ENCODE results near the gene MYADML2. TPM values are rescaled to one million over a fixed set of nuclear protein-coding genes. Genes with fewer than 3 reads are reported as not detected.

Gene MYADML2
- total and polyA plus RNA-seq, 4 donors, result not detected

DNA sequence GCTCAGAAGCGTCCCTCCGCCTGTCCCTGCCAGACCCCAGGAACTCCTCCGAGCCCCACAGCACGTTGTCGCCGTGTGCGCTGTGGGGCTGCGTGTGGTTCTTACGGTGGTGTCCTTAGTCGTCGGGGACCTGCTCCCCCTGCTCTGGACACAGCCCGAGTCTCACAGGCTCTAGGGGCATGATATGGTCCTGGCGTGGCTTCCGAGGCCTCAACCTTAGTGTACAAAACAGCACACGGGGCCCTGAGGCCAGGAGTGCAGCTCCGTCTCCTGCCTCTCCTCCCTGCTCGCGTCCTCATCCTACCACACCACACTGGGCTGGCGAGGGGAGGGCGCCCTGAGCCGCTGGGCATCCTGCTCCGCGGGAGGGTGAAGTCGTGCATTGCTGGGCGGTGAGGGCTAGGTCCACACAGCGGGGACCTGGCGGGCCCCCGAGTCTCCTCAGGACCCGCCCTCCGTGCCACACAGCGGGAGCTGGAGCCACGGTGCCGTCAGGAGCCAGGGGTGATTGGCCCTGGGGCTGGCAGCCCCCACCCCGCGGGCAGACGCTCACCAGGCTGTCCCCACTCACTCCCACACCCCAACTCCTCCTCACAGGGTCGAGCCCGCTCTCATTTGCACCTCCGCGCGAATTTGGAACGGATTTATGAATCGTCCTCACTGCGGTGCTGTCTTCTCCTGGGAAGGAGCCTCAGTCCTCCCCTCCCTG is 18.3 kb downstream of the MYADML2 start:
- Histone ChIP-seq H3K4me3 (ENCODE audit: low read length in 2 of 2) (no peak overlapping the region), H3K27me3 (ENCODE audit: control insufficient read depth in 1 of 2, insufficient read depth in 2 of 2, low read length in 1 of 2) (no peaks in the 10 kb centered on the region), H3K4me1 (ENCODE audit: control insufficient read depth in 1 of 2, insufficient read depth in 2 of 2, low read length in 2 of 2) (no peaks in the 10 kb centered on the region), H3K27ac (ENCODE audit: low read depth in 1 of 2, low read length in 2 of 2) (no peak overlapping the region), H3K36me3 (ENCODE audit: control insufficient read depth in 1 of 2, insufficient read depth in 2 of 2, low read length in 1 of 2) (no peaks in the 10 kb centered on the region), H3K9me3 (ENCODE audit: control insufficient read depth, low read length) (no peaks in the 10 kb centered on the region)
- intact Hi-C loops (cut with DNase I), result no loop called here
- WGBS, 2 donors, result 43 to 45% methylated on average over 43 to 44 of the region's 44 CpGs
- DNase-seq (peak; percentile 45 to 77), ATAC-seq (ENCODE audit: low FRiP score) (no peak)

DNA sequence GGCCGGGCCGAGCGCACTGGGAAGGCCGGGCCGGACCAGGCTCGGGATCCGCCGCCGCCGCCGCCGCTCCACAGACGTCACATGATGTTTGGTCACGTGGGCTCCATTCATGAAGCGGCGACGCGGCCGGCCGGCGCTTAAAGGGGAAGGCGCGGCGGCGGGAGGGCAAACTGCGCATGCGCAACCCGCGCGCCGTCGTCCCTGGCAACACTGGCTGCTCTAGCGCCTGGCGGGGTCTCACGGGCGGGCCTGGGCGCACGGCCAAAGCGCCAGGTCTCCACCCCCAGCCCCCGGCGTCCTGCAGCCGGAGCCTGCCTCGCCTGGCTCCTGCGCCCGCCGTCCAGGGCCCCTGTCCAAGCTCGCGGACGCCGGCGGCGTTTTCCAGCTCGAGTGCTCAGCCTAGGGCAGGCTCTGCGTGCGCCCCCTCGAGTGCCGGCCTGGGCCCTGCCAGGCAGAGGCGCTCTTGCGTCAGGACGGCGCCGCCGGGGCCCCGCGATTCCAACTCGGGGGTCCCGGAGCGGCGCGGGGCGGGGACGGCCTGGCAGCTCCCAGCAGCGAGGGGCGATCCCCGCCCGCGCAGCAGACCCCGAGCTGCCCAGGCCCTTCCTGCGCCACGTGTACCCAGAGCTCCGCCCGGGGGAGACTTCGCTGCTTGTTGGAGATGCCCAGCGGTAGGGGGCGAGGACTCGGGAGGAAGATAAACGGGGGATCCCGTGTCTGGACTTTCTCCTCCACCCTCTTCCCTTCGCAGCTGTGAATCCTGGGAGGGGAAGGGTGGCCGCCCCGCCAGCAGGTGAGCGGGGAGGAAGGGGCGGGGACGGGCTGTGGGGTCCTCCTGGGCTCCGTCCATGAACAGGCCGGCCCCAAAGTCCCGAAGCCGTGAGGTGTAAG is 19.1 kb downstream of the MYADML2 start, which contains the start of gene MAFG:
TSS of gene MAFG (minus strand) at position 83 of the 891 bp plus-strand sequence. CDS start 4,550 bp downstream, outside the sequence.
- H3K4me1 ChIP-seq (ENCODE audit: control insufficient read depth in 1 of 2, insufficient read depth in 2 of 2, low read length in 2 of 2), result no peaks in the 10 kb centered on the region
- no peaks in the 10 kb centered on the region for H3K36me3 ChIP-seq (ENCODE audit: control insufficient read depth in 1 of 2, insufficient read depth in 2 of 2, low read length in 1 of 2)
- ATAC-seq (ENCODE audit: low FRiP score) (peak; percentile 79), DNase-seq (peak; percentile 95 to 98)
- intact Hi-C loops (cut with DNase I), result no loop called here
- 1% methylated on average over 78 to 98 of the region's 98 CpGs for WGBS, 2 donors
- no peaks in the 10 kb centered on the region for H3K9me3 ChIP-seq (ENCODE audit: control insufficient read depth, low read length)
- no peaks in the 10 kb centered on the region for H3K27me3 ChIP-seq (ENCODE audit: control insufficient read depth in 1 of 2, insufficient read depth in 2 of 2, low read length in 1 of 2)
- peak within 1 kb of the TSS; percentile 90 to 91 for H3K4me3 ChIP-seq (ENCODE audit: low read length in 2 of 2)
- peak within 1 kb of the TSS; percentile 14 to 53 for H3K27ac ChIP-seq (ENCODE audit: low read depth in 1 of 2, low read length in 2 of 2)

DNA sequence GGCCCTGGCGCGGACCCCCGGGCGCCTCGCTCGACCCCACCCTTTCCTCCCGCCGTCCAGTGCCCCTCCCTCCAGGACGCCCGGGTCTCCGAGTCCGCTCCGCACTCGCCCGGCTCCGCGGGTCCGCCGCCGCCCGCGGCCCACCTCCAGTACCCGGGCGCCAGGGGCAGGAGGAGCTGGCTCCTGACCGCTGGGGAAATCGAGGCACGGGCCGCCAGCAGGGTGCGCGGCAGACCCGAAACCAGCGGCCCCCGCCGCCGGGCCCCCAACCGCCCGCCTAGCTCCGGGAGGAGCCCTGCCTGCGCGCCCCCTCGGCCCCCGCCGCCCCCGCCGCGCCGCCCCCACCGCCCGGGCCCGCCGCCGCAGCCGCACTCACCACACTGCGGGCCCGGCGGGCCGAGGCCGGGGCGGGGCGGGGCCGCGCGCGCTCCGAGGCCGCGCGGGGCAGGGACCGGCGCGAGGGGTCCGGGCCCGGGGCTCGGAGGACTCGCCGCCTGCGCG is 19.8 kb downstream of the MYADML2 start:
- DNase-seq, result peak; percentile 53 to 82
- no peaks in the 10 kb centered on the region for H3K4me1 ChIP-seq (ENCODE audit: control insufficient read depth in 1 of 2, insufficient read depth in 2 of 2, low read length in 2 of 2)
- WGBS, 2 donors, result 0 to 1% methylated on average over 21 to 78 of the region's 78 CpGs
- peak overlapping the region; percentile 14 to 53 for H3K27ac ChIP-seq (ENCODE audit: low read depth in 1 of 2, low read length in 2 of 2)
- H3K36me3 ChIP-seq (ENCODE audit: control insufficient read depth in 1 of 2, insufficient read depth in 2 of 2, low read length in 1 of 2), result peaks cover 0 to 2% of the 10 kb centered on the region in 2 donors
- intact Hi-C loops (cut with DNase I), result no loop called here
- H3K27me3 ChIP-seq (ENCODE audit: control insufficient read depth in 1 of 2, insufficient read depth in 2 of 2, low read length in 1 of 2), result no peaks in the 10 kb centered on the region
- H3K9me3 ChIP-seq (ENCODE audit: control insufficient read depth, low read length), result no peaks in the 10 kb centered on the region
- ATAC-seq (ENCODE audit: low FRiP score), result no peak
- peak overlapping the region; percentile 90 to 91 for H3K4me3 ChIP-seq (ENCODE audit: low read length in 2 of 2)

DNA sequence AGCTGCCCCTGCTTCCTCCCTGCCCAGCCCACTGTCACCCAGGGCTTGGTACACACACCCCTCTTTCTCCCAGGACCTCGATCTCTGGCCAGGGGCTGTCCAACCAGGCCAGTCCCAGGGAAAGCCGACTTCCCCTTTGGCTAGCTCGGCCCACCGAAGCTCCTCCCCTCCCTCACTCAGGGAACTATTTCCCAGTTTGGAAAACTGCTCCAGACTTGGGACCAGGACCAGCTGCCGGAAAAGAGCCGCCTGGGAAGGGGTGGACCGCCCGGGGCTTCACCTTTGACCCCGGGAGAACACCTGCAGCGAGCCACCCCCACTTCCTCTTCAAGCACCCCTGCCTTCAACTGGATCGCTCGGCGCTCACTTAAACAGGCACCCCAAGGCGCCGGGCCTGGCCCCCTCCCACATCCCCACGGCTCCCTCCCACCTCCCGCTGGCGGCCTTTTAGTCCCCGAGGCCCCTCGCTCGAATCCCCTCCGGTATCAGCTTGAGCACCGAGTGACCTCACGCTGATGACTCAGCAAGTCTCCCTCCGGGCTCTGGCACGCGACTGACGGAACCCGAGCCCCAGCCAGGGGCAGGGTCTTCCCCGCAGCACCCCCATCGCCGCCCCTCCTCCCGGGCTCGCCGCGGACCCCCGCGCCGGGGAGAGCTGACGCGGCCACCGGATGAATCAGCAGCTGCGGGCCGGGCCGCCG is 20.4 kb downstream of the MYADML2 start:
- Histone ChIP-seq H3K27me3 (ENCODE audit: control insufficient read depth in 1 of 2, insufficient read depth in 2 of 2, low read length in 1 of 2) (no peaks in the 10 kb centered on the region), H3K4me3 (ENCODE audit: low read length in 2 of 2) (peak overlapping the region; percentile 90 to 91), H3K36me3 (ENCODE audit: control insufficient read depth in 1 of 2, insufficient read depth in 2 of 2, low read length in 1 of 2) (peaks cover 0 to 3% of the 10 kb centered on the region in 2 donors), H3K4me1 (ENCODE audit: control insufficient read depth in 1 of 2, insufficient read depth in 2 of 2, low read length in 2 of 2) (no peaks in the 10 kb centered on the region), H3K27ac (ENCODE audit: low read depth in 1 of 2, low read length in 2 of 2) (peak overlapping the region; percentile 11 to 14), H3K9me3 (ENCODE audit: control insufficient read depth, low read length) (no peaks in the 10 kb centered on the region)
- WGBS, 2 donors, result 0 to 1% methylated on average over 30 to 46 of the region's 46 CpGs
- DNase-seq (peak; percentile 90 to 91), ATAC-seq (ENCODE audit: low FRiP score) (peak; percentile 73)
- intact Hi-C loops (cut with DNase I), result no loop called here

DNA sequence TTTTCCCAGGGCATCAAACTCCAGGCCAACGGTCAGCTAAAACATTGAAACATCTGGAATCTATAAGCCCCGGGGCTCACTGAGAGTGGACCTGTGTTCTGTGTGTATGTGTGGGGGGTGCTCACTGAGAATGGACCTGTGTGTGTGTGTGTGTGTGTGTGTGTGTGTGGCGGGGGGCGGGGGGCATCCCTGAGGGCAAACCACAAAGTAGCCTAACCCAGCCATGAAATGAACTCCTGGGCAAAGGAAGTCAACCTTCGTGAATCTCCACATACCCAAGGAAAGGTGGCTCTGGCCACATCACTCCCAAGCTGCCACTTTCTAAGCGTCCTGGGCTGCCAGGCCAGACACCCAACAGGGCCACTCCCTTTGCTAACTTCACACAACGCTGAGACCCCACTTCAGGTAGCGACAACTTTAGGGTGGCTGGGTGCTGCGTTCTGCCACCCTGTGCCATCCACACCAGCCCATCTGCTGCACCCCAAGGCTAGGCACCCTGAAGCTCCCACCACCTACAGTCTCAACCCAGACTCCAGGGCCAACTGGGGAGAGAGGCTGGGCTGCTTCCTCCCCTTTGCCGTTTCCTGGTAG is 21.1 kb downstream of the MYADML2 start:
- DNase-seq (no peak), ATAC-seq (ENCODE audit: low FRiP score) (no peak)
- H3K9me3 ChIP-seq (ENCODE audit: control insufficient read depth, low read length), result no peaks in the 10 kb centered on the region
- H3K4me3 ChIP-seq (ENCODE audit: low read length in 2 of 2), result no peak overlapping the region
- intact Hi-C loops (cut with DNase I), result no loop called here
- H3K27ac ChIP-seq (ENCODE audit: low read depth in 1 of 2, low read length in 2 of 2), result peak overlapping the region in 1 of 2 donors; percentile 9
- no peaks in the 10 kb centered on the region for H3K4me1 ChIP-seq (ENCODE audit: control insufficient read depth in 1 of 2, insufficient read depth in 2 of 2, low read length in 2 of 2)
- WGBS, 2 donors, result 52 to 57% methylated on average over 10 of the region's 10 CpGs
- peaks cover 0 to 3% of the 10 kb centered on the region in 2 donors for H3K36me3 ChIP-seq (ENCODE audit: control insufficient read depth in 1 of 2, insufficient read depth in 2 of 2, low read length in 1 of 2)
- H3K27me3 ChIP-seq (ENCODE audit: control insufficient read depth in 1 of 2, insufficient read depth in 2 of 2, low read length in 1 of 2), result no peaks in the 10 kb centered on the region

DNA sequence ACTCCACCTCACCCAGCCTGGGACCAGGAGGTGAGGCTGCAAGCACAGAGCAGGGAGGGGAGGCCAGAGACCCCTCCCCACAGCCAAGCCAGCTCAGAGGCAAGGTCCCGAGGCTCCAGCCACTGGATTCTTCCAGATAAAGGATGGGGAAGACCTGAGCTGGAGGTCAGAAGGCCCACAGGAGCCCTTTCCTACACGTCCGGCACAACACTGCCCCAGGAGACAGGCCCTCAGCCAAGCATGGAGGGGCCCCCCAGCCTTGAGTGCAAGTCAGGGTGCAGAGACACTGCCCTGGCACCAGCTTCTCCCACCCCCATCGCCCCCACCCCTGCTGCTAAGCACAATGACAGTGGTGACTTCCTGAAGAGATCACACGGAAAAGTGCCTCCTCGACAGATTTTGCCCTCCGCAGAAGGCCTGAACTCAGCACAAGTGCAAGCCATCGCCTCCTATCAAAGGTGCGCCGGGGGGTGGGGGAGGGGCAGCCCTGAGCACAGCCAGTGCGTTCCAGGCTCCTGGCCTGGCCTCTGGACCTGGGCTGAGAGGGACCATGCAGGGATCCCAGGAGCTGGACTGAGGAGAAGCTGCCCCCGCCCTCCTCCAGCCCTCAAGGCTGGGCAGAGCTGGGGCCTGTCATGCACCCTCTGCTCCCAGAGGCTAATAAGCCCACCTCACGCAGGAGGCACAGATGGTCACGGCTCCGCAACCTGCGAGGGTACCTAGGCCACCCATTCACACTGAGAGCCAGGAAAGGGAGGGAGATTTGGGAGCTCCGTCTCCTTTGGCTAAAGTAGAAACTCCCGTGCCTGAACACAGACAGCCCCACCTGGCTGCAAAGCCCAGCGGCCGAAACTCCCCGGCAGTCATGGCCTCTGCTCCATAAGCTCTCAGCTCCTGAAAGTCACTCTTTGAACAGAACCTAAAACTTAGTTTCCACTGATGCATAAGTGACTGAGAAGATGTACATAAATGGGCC is 22.2 kb downstream of the MYADML2 start:
- no peak overlapping the region for H3K27ac ChIP-seq (ENCODE audit: low read depth in 1 of 2, low read length in 2 of 2)

DNA sequence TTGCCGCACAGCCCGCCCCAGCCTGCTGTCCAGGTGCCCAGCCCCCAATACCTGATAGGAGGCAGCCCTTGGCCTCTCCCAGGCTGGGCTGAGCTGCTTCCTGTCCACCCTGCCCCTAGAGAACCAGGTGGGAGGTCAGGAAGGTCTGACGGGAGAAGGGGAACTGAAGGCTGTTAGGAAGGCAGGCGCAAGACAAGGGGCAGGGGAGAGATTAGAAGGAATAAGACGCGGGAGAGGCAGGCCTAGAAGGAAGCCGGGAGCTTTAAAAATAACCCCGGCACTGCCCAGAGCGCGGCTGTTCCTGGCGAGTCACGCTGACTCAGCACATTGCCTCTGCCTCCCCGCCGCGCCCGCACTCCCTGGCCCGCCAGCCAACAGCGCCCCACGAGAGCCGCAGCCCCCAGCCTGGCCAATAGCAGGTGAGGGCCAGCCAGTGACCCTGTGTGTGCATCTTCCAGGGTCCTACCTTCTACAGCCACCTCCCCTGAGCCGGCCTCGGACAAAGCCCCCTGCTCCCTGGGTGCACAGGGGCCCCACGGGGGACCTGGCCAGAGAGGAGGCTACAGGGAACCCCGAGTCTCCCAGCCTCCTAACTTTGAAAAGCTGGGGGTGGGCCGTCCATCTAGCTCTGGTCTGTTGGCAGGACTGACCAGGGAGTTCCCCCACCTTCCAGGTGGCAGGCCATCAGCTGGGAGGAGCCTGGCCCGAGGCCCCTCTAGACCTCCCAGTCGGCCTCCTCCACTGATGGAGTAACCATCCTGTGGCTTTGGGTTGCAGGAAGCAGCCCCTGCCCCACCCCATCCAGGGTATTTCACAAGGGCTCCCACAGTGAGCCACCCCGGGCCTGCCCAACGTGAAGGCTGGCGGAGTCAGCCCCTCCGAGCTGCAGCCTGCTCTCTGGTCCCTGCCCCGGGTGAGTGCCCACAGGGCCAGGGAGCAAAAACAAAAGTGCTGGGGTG is 23.5 kb downstream of the MYADML2 start:
- no peak overlapping the region for H3K4me3 ChIP-seq (ENCODE audit: low read length in 2 of 2)
- intact Hi-C loops (cut with DNase I), result no loop called here
- DNase-seq (peak; percentile 90 to 91), ATAC-seq (ENCODE audit: low FRiP score) (peak; percentile 52)
- peaks cover 0 to 3% of the 10 kb centered on the region in 2 donors for H3K36me3 ChIP-seq (ENCODE audit: control insufficient read depth in 1 of 2, insufficient read depth in 2 of 2, low read length in 1 of 2)
- no peaks in the 10 kb centered on the region for H3K4me1 ChIP-seq (ENCODE audit: control insufficient read depth in 1 of 2, insufficient read depth in 2 of 2, low read length in 2 of 2)
- no peaks in the 10 kb centered on the region for H3K27me3 ChIP-seq (ENCODE audit: control insufficient read depth in 1 of 2, insufficient read depth in 2 of 2, low read length in 1 of 2)
- WGBS, 2 donors, result 25 to 32% methylated on average over 23 to 32 of the region's 32 CpGs
- H3K27ac ChIP-seq (ENCODE audit: low read depth in 1 of 2, low read length in 2 of 2), result no peak overlapping the region
- H3K9me3 ChIP-seq (ENCODE audit: control insufficient read depth, low read length), result no peaks in the 10 kb centered on the region

More for the DNA sequence above, 22.2 kb downstream of the MYADML2 start:
- Histone ChIP-seq H3K4me1 (ENCODE audit: control insufficient read depth in 1 of 2, insufficient read depth in 2 of 2, low read length in 2 of 2) (no peaks in the 10 kb centered on the region), H3K4me3 (ENCODE audit: low read length in 2 of 2) (no peak overlapping the region), H3K9me3 (ENCODE audit: control insufficient read depth, low read length) (no peaks in the 10 kb centered on the region), H3K36me3 (ENCODE audit: control insufficient read depth in 1 of 2, insufficient read depth in 2 of 2, low read length in 1 of 2) (peaks cover 0 to 3% of the 10 kb centered on the region in 2 donors), H3K27me3 (ENCODE audit: control insufficient read depth in 1 of 2, insufficient read depth in 2 of 2, low read length in 1 of 2) (no peaks in the 10 kb centered on the region)
- intact Hi-C loops (cut with DNase I), result no loop called here
- ATAC-seq (ENCODE audit: low FRiP score) (no peak), DNase-seq (no peak)
- WGBS, 2 donors, result 72 to 82% methylated on average over 21 of the region's 21 CpGs
